HG03571 (cell line): ENCODE data around the gene CLASP1.
"Not testable (repeated sequence)": the region's sequence is repeated elsewhere in the genome, so short reads cannot be mapped to it uniquely, and the experiment has no call there.

ENCODE experiments used
- ATAC-seq: cut with Tn5 transposase; IDR thresholded peaks from one replicate; pipeline ENCODE4 v1.9.1; 2021; ENCODE audit not compliant: unreplicated experiment

Gene CLASP1

DNA sequence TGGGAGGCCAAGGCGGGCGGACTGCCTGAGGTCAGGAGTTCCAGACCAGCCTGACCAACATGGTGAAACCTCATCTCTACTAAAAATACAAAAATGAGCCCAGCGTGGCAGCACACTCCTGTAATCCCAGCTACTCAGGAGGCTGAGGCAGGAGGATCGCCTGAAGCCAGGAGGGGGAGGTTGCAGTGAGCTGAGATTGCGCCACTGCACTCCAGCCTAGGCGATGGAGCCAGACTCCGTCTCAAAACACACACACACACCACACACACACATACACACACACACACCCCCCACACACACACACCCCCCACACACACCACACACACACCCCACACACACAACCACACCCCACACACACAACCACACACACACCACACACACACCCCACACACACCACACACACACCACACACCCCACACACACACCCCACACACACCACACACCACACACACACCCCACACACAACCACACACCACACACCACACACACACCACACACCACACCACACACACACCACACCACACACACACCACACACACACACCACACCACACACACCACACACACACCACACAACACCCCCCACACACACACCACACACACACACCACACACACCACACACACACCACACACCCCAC, 170.8 kb downstream of the CLASP1 start:
- not testable (repeated sequence) for ATAC-seq

DNA sequence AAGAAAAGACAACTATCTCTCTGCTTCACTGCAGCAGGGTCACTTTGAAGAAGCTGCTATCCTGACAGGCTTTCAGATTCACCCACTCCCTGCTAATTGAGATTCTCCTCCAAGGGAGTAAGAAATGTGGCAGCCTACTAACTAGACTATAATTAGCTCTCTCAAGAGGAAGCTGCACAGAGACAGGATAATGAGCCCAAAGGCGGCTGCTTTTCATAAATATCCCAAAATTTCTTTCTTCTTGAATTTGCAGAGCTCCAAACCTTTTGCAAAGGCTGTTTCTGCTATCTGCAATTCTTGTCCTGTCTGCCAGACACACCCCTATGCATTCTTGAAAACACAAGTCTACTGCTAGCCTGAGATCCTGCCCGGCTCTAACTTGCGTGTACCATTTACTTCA, 172.6 kb downstream of the CLASP1 start:
- no peak for ATAC-seq

DNA sequence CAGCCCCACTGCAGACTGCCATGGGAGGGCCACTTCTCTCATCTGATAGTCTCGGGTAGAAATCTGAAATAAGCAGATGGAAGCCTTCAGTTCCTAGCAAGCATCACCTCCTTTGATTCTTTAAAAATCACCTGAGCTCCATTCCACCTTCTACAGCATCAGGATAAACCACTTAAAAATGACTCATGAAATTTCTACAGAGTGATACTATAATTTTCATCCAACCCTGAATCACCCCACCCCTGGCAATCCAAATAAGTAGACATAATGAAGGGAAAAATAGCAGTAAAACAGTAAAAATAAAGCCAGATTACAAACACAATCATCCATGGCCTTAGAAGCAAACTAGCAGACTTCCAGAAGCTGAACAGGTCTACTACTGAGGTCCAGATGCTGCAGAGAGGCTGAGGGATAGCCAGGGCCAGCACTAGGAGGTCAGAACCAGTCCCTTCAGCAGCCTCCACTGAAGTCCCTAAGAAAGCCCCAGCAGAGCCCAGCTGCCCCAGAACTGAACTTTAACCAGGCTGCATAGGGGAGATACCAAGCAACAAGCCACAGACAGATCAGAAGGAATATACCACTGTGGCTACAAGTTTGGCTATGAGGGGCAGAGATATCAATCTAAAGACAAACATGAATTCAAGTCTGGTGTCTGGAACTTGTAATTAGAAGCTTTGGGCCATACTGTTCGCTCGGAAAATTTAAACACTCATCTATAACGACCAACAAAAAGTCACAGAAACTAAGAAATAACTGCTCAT, 173.3 kb downstream of the CLASP1 start:
- no peak for ATAC-seq

DNA sequence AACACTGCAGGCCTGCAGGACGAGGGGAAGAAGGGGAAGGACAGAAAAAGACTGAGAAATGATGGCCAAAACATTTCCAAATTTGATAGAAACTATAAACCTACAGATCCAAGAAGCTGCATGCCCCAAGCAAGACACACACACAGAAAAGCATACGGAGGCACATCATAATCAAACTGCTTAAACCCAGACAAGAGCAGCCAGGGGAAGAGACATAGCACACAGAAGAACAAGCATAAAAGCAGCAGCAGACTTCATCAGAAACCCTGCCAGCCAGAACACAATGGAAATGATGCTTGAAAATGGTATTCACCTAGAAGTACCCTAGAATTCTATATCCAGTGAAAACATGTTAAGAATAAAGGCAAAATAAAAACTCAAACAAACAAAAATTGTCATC, 175.8 kb downstream of the CLASP1 start:
- ATAC-seq: no peak

DNA sequence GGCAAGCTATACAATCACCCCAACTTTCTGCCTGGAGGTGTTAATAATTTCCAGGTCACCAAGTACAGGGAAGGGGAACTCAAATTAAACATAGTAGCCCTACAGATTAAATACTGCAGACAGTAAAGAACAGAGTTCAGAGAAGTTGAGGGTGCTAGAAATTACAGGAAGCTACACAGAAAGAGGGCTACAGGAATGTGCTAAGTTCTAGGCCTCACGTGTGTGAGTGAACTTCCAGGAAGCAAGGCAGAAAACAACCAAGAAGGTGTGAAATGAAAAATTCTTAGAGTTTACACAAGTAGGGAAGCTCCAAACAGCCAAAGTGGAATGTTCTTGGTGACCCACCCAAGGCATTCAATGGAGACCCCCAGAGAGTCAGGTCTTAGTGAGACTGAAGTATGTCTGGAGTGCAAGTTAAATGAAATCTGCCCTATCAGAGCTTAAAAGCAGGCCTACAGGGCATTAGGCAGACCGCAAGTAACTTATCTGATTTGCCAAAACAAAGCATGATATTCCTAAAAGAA, 176.7 kb downstream of the CLASP1 start:
- ATAC-seq: no peak

DNA sequence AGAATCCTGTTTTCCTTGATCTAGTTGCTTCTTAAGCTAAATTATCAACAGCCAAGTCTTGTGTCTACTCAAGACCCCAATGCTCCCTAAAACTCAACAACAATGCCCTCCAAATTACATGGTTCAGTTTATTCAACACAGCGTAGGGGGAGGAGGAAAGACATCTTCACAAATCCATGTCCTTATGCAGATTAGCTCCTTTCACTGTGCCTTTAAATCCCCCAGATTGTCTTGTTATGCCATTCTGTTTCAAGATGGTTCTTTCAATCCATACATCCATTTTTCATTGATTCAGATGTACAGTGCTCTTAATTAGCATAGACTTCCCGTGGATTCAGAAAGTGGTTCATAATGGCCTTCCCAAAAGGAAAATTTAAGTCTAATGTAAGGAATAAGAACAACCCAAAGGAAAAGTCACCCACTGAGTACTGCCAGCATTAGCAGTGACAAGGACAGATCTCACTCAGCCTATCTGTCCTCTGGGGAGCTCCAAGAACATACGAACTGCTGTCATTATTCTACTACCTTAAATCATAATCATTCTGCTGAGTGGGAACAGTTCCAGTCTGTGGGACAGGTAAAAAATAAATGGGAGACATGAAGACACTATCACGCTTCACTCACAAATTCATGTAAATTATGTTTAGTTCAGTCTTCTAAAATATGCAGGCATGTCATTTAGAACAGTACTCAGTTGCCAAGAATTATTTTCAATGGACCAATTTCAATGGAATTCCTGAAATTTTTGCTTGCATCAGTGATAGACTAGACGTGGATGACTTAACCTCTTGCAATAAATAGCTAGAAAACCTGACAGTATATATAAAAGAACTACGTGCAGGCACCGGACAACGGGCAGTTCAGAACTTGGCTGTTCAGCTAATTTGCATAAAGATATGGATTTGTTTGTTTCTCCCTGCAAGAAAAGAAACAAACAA, 177.5 kb downstream of the CLASP1 start:
- ATAC-seq: no peak

DNA sequence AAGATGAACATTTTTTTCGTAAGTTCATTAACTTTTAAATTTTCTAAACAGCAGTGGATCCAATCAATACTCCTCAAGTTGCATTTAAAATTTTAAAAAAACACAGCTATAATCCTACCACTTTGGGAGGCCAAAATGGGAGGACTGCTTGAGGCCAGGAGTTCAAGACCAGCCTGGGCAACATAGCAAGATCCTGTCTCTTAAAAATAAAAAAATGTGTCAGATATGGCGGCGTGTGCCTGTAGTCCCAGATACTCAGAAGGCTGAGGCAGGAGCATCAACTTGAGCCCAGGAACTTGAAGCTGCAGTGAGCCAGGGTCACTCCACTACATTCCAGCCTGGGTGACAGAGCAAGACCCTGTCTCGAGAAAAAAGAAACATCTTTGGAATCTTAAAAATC, 178.3 kb downstream of the CLASP1 start:
- ATAC-seq: no peak

DNA sequence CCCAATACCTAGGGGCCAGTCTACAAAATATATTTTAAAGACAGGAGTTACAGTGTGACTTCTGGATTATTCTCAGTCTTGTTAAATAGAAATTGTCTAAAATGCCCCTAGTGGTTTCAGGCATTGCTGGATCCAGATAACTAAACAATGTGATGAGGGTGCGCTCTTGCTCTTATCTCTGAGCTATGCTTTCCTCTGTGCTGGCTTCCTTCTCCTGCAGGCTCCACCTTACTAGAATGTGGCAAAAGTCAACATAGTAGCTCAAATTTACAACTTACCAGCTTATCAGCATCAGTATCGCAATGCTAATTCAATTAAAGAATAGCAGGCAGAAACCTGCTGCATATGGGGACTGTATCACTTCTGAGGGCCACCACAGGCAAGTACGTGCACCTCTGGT, 179.9 kb downstream of the CLASP1 start:
- ATAC-seq: no peak

DNA sequence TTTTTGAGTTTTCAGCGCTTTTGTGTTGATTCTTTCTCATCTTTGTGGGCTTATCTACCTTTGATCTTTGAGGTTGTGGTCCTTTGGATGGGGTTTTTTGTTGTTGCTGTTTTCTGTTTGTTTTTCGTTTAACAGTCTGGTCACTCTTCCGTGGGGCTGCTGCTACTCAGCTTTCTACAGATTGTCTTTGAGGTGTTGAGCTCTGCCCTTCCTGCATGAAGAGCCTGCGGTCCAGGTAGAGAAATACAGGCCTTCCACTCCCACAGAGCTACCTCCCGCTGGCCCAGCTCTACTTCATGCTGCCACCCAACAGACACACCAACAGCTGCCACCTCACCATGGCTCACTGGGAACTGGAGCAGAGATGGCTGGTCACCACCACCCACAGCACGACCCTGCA, 180.3 kb downstream of the CLASP1 start:
- ATAC-seq: no peak

DNA sequence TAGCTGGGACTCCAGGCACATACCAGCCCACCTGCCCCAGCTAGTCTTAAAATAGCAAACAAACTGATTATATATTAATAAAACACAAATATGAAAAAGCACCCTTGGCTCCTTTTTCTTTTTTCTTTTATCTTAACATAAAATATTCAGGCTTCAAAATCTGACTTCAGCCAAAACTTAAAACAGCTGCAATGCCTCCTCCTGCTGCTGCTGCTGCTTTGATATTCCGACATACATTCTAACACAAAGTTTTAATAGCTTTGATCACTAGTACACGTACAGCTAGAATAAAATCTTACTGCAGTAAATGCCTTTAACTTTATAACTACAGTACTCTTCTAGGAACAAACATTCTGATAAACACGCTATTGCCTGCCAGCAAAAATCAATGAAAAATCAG, 190.0 kb downstream of the CLASP1 start:
- ATAC-seq: no peak

DNA sequence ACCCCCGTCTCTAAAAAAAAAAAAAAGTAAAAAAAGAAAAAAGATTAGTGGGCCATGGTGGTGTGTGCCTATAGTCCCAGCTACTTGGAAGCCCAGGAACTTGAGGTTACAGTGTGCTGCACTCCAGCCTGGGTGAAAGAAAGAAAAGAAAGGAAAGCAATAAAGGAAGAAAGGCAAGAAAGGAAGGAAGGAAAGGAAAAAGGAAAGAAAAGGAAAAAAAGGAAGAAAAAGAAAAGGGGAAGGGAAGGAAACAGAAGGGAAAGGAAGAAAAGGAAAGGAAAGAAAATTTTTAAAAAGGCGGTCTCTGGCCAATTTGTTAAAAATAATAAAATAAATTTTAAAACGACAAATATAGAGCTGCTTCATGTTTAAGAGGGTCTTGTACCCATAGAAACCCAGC, 192.9 kb downstream of the CLASP1 start:
- ATAC-seq: no peak

DNA sequence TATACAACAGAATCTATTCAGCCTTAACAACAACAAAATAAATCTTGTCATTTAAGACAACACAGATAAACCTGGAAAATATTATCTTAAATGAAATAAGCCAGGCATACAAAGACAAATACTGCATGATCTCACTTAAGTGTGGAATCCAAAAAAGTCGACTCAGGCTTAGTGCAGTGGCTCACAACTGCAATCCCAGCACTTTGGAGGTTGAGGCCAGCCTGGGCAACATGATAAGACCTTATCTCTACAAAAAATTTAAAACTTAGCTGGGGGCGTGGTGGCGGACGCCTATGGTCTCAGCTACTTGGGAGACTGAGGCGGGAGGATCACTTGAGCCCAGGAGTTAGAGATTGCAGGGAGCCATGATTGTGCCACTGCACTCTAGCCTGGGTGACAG, 193.8 kb downstream of the CLASP1 start:
- no peak for ATAC-seq

DNA sequence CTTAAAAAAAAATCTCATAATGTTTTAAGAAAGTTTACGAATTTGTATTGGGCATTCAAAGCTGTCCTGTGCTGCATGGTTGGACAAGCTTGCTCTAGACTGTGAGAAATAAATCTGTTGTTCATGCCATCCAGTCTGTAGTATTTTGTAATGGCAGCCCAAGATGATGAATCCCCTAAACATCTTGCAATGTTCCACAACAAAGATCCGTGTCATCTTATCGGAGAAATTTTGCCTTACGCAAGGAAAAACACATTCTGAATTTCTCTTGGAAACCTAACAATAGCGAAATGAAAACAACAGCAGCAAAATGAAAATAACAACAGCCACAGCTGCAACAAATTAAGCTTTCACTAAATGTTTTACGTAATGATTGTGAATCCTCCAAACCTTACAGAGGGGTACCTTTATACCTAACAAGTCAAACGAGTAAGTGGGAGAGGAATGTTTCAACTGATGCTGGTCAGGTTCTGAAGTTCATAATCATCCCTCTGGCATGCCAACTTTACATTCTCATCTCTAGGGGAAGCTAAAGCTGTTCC, 194.6 kb downstream of the CLASP1 start:
- no peak for ATAC-seq

DNA sequence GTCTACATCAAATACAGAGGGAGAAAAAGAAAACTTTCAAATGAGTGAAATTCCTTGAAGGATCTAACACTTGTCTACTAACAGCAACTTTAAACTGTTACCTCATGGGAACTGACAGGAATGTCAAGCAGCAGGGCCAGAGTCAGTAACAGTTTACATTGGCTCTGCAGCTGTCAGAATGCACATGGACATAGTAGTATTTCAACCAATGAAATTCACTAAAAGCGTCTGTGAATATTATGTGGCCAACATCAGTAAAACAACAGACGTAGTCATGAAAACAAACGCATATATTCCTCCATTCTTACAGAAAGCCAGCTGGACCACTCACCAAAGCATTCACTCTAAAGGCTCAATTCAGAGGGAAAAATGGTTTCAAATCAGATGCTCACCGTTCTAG, 197.9 kb downstream of the CLASP1 start:
- ATAC-seq: no peak

DNA sequence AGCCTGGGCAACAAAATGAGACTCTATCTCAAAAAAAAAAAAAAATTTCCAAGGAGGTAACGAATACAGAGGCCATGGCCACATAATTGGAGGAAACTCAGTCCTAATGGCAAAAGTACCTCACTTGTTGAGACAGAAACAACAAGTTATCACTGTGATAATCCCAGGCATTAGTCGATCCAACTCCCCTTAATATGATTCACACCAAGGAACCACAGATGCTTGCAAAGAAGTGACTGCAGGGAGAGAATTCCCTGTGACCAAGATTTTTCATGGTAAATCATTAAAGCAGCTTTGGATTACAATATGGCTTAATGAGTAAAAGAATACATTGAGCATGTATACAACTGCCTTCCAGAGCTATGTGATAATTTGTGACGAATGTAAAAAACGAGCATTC, 199.0 kb downstream of the CLASP1 start:
- no peak for ATAC-seq

DNA sequence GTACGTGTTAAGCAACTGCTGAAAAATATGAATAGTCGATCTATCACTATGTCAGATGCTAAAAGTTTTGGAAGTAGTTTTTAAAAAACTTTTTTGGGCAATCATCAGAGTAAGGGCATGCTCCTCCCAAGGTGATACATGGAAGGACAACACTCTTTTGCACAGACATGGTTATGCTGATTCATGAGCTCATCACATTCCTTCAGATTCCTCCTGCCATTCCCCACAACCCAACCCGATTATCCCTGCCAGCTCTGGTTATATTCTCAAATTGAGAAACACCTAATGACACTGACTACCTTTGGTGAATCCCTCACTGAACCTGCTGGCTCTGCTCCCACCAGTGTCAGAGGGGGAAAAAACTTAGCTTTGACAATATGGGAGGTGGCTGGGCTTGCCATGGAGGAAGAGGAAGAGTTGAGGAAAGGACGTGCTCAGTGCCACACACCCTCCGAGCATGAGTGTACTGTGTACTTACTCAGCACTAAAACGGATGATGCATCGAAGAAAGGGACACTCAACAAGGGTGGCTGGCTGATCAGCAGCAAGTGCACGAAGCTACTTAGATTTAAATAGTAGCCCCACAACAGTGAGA, 202.5 kb downstream of the CLASP1 start:
- no peak for ATAC-seq

DNA sequence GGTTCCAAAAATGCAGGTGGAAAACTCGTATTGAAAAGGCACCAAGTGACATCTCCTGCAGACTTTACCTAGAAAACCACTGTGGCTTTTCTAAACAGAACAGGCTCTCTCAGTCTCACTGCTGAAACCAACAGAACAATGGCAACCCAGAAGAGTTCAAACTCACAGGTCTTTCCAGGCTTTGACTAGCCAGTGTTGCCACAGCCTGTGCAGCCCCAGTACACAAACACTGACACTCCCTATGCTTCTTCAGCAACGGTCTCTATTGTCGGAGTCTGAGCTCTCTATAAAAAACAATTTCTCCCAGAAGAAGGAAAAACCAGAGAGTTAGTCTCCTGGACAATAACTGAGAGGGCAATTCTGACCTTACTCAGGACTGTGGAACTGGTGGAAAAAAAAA, 206.4 kb downstream of the CLASP1 start:
- ATAC-seq: no peak

DNA sequence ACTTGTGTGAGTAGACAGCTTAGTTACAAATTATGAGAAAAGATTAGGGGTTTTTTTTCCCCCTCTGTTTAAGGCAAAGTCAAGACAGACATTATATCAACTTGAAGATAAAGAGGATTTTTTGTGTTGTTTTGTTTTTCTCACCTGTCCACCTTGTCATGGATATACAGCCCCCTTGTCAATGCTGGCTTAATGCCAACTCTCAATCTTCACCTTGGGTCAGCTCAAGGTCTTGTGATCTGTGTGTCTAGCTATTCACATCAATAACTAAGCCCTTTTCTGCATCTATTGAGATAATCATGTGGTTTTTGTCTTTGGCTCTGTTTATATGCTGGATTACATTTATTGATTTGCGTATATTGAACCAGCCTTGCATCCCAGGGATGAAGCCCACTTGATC, 211.0 kb downstream of the CLASP1 start:
- ATAC-seq: not testable (repeated sequence)

DNA sequence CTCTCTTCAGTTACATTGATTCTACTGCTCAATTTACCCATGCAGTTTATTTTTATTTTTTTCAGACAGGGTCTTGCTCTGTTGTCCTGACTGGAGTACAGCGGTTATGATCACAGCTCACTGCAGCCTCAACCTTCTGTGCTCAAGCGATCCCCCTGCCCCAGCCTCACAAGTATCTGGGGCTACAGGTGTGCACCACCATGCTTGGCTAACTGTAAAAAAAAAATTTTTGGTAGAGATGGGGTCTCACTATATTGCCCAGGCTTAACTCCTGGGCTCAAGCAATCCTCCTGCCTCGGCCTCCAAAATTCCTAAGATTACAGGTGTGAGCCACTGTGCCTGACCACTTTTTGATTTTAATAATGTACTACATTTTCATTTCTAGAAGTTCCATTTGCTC, 212.3 kb downstream of the CLASP1 start:
- no peak for ATAC-seq

DNA sequence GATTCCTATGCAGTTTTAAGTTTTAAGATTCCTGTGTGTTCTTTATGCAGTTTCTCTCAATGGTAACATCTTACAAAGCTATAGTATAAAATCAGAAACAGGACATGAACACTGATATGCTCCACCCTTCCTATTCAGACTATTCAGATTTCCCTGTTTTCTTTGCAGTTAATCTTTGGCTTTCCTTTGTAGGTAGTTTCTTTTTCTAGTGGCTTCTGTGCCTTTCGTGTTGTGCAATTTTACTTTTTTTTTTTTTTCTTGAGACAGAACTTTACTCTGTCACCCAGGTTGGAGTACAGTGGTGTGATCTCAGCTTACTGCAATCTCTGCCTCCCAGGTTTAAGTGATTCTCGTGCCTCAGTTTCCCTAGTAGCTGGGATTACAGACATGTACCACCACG, 213.5 kb downstream of the CLASP1 start:
- no peak for ATAC-seq

DNA sequence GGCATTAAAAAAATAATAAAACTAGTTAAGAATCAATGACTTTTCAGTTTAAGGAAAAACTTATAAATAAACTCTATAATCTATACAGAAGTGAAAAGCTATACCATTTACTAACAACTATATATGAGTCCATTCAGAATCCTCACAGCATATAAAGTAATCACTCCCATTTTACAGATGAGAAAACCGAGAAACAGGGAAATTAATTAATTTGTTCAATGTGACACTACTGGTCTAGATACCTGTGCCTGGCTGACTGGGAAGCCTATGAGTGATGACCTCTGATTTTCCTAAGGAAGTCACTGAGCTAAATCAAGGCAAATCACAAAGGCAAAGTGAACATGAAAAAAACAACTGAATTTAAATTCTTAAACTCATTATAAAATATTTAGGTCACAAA, 218.0 kb downstream of the CLASP1 start:
- no peak for ATAC-seq
